PC-3 (cell line): ENCODE measurements around the gene DNAJC22. TPM values are rescaled to one million over a fixed set of nuclear protein-coding genes. Genes with fewer than 3 reads are reported as not detected.
A peak's percentile ranks its signal among the peaks of the same experiment; 100 is the strongest.

Experiments used
- ATAC-seq: fragments of 200-7000 bp; cut with Tn5 transposase; 2 replicates; pipeline ENCODE4 v1.9.1; 2020; ENCODE audit warnings: mild to moderate bottlenecking, moderate library complexity
- BruUV-seq: library from RNA; stranded (reverse); fragments of 400-500 nt; replicated peaks from 2 replicates; lab custom pipeline; 2021; lab: Mats Ljungman, UMichigan
- CTCF ChIA-PET: fragments of 300-600 bp; sonication (Branson Sonifier 250); formaldehyde crosslinking; loops from one replicate; lab custom pipeline; 2022; ENCODE audit warnings: antibody characterized with exemption; lab: Charles Lee
- POLR2A ChIA-PET: fragments of 300-600 bp; sonication (Branson Sonifier 250); formaldehyde crosslinking; loops from one replicate; lab custom pipeline; 2022; ENCODE audit warnings: antibody characterized with exemption; ENCODE audit not compliant: unreplicated experiment; lab: Charles Lee
- DNase-seq: peaks from one replicate; pipeline ENCODE4 v3.0.0-alpha.2; 2015
- H2AFZ ChIP-seq: fragments of 300-600 bp; sonication (generic); 2 replicates; pipeline ENCODE4 v1.6.0; 2016; ENCODE audit warnings: antibody characterized with exemption, low read length
- H3F3A ChIP-seq: fragments of 300-600 bp; sonication (generic); one replicate; pipeline ENCODE4 v1.6.0; 2017; ENCODE audit warnings: antibody characterized with exemption, low read length, control low read depth, mild to moderate bottlenecking; ENCODE audit not compliant: unreplicated experiment
- H3K27ac ChIP-seq: fragments of 300-600 bp; sonication (generic); 2 replicates; pipeline ENCODE4 v1.5.1; 2016; ENCODE audit warnings: mild to moderate bottlenecking, low read length
- H3K27me3 ChIP-seq: fragments of 300-600 bp; sonication (generic); 2 replicates; pipeline ENCODE4 v1.6.1; 2016; ENCODE audit warnings: low read length, mixed read lengths
- H3K36me3 ChIP-seq: fragments of 300-600 bp; sonication (generic); 2 replicates; pipeline ENCODE4 v1.6.1; 2016; ENCODE audit warnings: low read depth, mixed run types, low read length, mixed read lengths
- H3K4me1 ChIP-seq: fragments of 300-600 bp; sonication (generic); 2 replicates; pipeline ENCODE4 v1.5.1; 2016; ENCODE audit warnings: low read length; ENCODE audit not compliant: insufficient read depth
- H3K4me2 ChIP-seq: fragments of 300-600 bp; sonication (generic); 2 replicates; pipeline ENCODE4 v1.6.0; 2016; ENCODE audit warnings: low read length
- H3K4me3 ChIP-seq: fragments of 300-600 bp; sonication (generic); 2 replicates; pipeline ENCODE4 v1.5.1; 2016; ENCODE audit warnings: mild to moderate bottlenecking, low read length, mixed read lengths
- H3K79me2 ChIP-seq: fragments of 300-600 bp; sonication (generic); 2 replicates; pipeline ENCODE4 v1.6.1; 2017; ENCODE audit warnings: low read length, mixed read lengths
- H3K9ac ChIP-seq: fragments of 300-600 bp; sonication (generic); 2 replicates; pipeline ENCODE4 v1.6.0; 2016; ENCODE audit warnings: mild to moderate bottlenecking, low read length
- H3K9me2 ChIP-seq: fragments of 300-600 bp; sonication (generic); replicated peaks from 2 replicates; pipeline ENCODE4 v1.6.1; 2016; ENCODE audit warnings: mixed run types, low read length, mixed read lengths
- H3K9me3 ChIP-seq: fragments of 300-600 bp; sonication (generic); 2 replicates; pipeline ENCODE4 v1.6.1; 2016; ENCODE audit warnings: low read length, mixed read lengths
- H4K20me1 ChIP-seq: fragments of 300-600 bp; sonication (generic); 2 replicates; pipeline ENCODE4 v1.6.1; 2016; ENCODE audit warnings: low read length, mixed read lengths
- EZH2 ChIP-seq: fragments of 300-600 bp; sonication (generic); IDR thresholded peaks from one replicate; pipeline ENCODE4 v1.6.1; 2017; ENCODE audit warnings: antibody characterized with exemption, mild to moderate bottlenecking, low read length; ENCODE audit not compliant: unreplicated experiment
- EZH2phosphoT487 ChIP-seq: fragments of 300-600 bp; sonication (generic); IDR thresholded peaks from 2 replicates; pipeline ENCODE4 v1.6.1; 2018; ENCODE audit warnings: mild to moderate bottlenecking, antibody characterized with exemption, low read length, borderline replicate concordance
- intact Hi-C: fragments of 100-400 bp; cut with micrococcal nuclease; formaldehyde crosslinking; loops from 2 replicates; pipeline ENCODE4 v1.9.0; 2023
- total RNA-seq: library from RNA; depleted of rRNA; stranded (reverse); fragments of >200 nt; gene quantifications from 2 replicates; pipeline ENCODE4 v1.2.3, GENCODE V29; 2014
- TF ChIP-seq, protein P1 (sequence below): fragments of 300-600 bp; sonication (generic); conservative IDR thresholded peaks from 2 replicates; pipeline ENCODE4 v1.5.1; 2017; ENCODE audit warnings: antibody characterized with exemption, low read depth, mild to moderate bottlenecking, low read length

DNAJC22 gene
- total RNA-seq, 1 experiment from 2014 or later, result 12.9 TPM

DNA sequence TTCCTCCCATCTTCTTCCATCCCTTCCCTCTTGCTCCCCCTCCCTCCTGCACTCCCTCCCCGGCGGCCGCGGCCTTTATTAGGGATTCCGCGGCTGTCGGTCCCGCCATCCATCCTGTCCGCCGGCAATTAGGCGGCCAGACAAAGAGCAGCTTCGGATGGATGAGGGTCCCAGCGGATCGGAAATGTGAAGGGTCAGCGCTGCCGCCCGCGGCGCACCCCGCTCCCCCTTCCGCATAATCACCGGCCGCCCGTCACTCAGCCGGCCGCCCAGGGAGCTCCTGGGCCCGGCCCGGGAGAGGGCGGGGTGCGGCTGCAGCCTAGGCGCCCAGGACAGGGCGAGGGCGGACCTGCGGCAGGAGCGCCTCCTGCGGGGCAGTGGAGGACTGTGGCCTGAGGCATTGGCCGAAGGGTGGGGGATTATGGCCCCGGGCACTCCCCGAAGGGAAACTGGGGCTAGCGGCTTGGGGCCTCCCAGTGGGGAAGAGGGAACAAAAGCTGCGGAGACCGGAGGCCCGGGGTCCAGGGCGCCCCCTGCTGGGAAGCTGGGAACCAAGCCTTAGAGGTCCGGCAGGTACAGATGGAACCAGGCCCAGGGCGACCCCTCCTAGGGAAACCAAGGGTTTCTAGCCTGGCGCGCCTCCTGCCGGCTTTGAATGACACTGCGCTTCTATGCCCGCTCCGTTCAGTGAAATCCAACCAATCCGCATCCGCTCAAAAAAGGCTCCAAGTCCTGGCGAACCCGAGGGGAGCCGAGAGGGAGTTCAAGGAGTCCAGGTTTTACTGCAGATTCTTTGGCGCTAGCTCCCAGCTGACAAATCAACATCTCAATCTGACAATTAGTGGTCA, 4.4 kb upstream of the DNAJC22 start:
- H3F3A ChIP-seq, result no peaks in the 10 kb centered on the region
- H3K27ac ChIP-seq, result no peak overlapping the region
- no peaks in the 10 kb centered on the region for H3K36me3 ChIP-seq
- no peaks in the 10 kb centered on the region for H4K20me1 ChIP-seq
- intact Hi-C loops, result no loop called here
- TF ChIP-seq EZH2 (no peak), EZH2phosphoT487 (no peak)
- TF ChIP-seq, protein P1, sequence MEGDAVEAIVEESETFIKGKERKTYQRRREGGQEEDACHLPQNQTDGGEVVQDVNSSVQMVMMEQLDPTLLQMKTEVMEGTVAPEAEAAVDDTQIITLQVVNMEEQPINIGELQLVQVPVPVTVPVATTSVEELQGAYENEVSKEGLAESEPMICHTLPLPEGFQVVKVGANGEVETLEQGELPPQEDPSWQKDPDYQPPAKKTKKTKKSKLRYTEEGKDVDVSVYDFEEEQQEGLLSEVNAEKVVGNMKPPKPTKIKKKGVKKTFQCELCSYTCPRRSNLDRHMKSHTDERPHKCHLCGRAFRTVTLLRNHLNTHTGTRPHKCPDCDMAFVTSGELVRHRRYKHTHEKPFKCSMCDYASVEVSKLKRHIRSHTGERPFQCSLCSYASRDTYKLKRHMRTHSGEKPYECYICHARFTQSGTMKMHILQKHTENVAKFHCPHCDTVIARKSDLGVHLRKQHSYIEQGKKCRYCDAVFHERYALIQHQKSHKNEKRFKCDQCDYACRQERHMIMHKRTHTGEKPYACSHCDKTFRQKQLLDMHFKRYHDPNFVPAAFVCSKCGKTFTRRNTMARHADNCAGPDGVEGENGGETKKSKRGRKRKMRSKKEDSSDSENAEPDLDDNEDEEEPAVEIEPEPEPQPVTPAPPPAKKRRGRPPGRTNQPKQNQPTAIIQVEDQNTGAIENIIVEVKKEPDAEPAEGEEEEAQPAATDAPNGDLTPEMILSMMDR, result peak; percentile 91
- peak; percentile 47 for ATAC-seq
- H3K9me2 ChIP-seq, result no peaks in the 10 kb centered on the region
- ChIA-PET POLR2A (interaction anchor here (0.6 kb wide), 1 partner anchor 164 kb away, joined by 5 read pairs; no protein-coding TSS in a partner anchor), CTCF (interaction anchor here (0.5 to 2.0 kb wide), 6 partner anchors 11 to 175 kb away, joined by 3 to 6 read pairs (median 4); partner anchors contain the start of genes SPATS2 and TROAP)
- no TSS peak for BruUV-seq
- H3K4me2 ChIP-seq, result peak overlapping the region; percentile 76
- H3K27me3 ChIP-seq, result peaks cover 21% of the 10 kb centered on the region
- peak overlapping the region; percentile 53 for H3K4me3 ChIP-seq
- H3K79me2 ChIP-seq, result no peaks in the 10 kb centered on the region
- peak; percentile 86 for DNase-seq
- no peaks in the 10 kb centered on the region for H3K9me3 ChIP-seq
- H3K4me1 ChIP-seq, result peaks cover 25% of the 10 kb centered on the region
- H2AFZ ChIP-seq, result peak overlapping the region; percentile 82
- H3K9ac ChIP-seq, result no peak overlapping the region

DNA sequence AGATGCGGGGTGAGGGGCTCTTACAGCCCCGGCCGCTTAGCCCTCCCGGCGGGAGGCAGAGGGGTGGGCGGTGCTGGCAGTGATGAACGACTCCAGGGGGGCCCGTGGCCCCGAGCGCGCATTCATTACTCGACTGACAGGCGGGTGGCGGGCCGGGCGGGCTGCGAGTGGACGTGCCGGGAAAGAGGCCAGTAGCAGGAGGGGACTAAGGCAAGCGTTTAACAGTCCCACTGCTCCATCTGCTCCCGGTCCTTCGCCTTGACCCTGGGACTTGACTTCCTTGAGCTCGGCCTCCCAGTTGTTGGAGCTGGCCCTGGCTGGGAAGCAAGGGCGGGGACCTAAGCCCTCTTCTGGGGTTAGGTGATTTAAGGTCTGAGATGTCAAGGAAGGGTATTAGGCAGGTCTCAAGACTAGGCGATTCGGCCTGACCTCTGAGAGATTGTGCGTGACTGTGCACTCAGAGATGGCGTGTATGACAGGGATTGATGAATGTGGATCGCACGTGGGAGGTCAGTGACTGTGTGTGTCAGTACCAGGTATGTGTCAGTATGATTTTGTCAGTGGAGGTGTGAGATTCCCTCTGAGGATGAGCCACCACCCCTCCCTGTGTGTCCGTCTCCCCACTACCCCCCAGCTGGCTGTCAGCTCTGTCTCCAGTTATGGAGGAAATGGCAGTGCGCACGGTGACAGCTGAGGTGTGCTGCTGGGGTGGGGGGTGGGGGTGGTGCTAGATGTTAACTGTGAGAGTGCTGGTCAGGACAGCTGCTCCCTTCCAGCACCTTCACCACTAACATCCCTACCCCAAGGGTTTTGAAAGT, 3.6 kb upstream of the DNAJC22 start:
- peak overlapping the region; percentile 76 for H3K4me2 ChIP-seq
- H3K27ac ChIP-seq, result no peak overlapping the region
- intact Hi-C loops, result no loop called here
- H2AFZ ChIP-seq, result peak overlapping the region; percentile 82
- no peaks in the 10 kb centered on the region for H3K36me3 ChIP-seq
- no peak for DNase-seq
- TF ChIP-seq EZH2phosphoT487 (no peak), EZH2 (no peak)
- TF ChIP-seq, protein P1, result no peak
- H3F3A ChIP-seq, result no peaks in the 10 kb centered on the region
- ChIA-PET CTCF (interaction anchor here (0.5 to 2.0 kb wide), 7 partner anchors 11 to 61 kb away, joined by 3 to 6 read pairs (median 3); partner anchors contain the start of genes SPATS2 and TROAP), POLR2A (no interaction called here)
- H3K4me3 ChIP-seq, result peak overlapping the region; percentile 53
- H3K27me3 ChIP-seq, result peaks cover 21% of the 10 kb centered on the region
- H3K9ac ChIP-seq, result no peak overlapping the region
- ATAC-seq, result no peak
- H3K79me2 ChIP-seq, result no peaks in the 10 kb centered on the region
- H3K9me3 ChIP-seq, result no peaks in the 10 kb centered on the region
- no peaks in the 10 kb centered on the region for H4K20me1 ChIP-seq
- H3K9me2 ChIP-seq, result no peaks in the 10 kb centered on the region
- H3K4me1 ChIP-seq, result peaks cover 33% of the 10 kb centered on the region
- BruUV-seq, result no TSS peak
